Measurements from ENCODE around the gene DEPDC1.
"Not testable (repeated sequence)": the region's sequence is repeated elsewhere in the genome, so short reads cannot be mapped to it uniquely, and the experiment has no call there.

Gene DEPDC1

GRCh38 chr1:68495532-68495931 lies 1.4 kb downstream of the DEPDC1 start:
- TF ChIP-seq, protein P1, sequence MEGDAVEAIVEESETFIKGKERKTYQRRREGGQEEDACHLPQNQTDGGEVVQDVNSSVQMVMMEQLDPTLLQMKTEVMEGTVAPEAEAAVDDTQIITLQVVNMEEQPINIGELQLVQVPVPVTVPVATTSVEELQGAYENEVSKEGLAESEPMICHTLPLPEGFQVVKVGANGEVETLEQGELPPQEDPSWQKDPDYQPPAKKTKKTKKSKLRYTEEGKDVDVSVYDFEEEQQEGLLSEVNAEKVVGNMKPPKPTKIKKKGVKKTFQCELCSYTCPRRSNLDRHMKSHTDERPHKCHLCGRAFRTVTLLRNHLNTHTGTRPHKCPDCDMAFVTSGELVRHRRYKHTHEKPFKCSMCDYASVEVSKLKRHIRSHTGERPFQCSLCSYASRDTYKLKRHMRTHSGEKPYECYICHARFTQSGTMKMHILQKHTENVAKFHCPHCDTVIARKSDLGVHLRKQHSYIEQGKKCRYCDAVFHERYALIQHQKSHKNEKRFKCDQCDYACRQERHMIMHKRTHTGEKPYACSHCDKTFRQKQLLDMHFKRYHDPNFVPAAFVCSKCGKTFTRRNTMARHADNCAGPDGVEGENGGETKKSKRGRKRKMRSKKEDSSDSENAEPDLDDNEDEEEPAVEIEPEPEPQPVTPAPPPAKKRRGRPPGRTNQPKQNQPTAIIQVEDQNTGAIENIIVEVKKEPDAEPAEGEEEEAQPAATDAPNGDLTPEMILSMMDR (conservative IDR thresholded peaks at IDR 0.05; ENCODE audit: low read depth, low read length) = no peak
- no peak for DNase-seq (ENCODE audit: low read depth)
- no peak overlapping the region for H3K4me3 ChIP-seq (ENCODE audit: low read depth, low read length)

- DNase-seq (ENCODE audit: low read depth) = no peak
- no peak overlapping the region for H3K4me3 ChIP-seq (ENCODE audit: low read depth, low read length)
- TF ChIP-seq, protein P1 (conservative IDR thresholded peaks at IDR 0.05; ENCODE audit: low read depth, low read length) = no peak
Observed at GRCh38 chr1:68493193-68493592, 3.7 kb downstream of the DEPDC1 start.

GRCh38 chr1:68492255-68492654 lies 4.6 kb downstream of the DEPDC1 start:
- not testable (repeated sequence) for DNase-seq (ENCODE audit: low read depth)

DNA sequence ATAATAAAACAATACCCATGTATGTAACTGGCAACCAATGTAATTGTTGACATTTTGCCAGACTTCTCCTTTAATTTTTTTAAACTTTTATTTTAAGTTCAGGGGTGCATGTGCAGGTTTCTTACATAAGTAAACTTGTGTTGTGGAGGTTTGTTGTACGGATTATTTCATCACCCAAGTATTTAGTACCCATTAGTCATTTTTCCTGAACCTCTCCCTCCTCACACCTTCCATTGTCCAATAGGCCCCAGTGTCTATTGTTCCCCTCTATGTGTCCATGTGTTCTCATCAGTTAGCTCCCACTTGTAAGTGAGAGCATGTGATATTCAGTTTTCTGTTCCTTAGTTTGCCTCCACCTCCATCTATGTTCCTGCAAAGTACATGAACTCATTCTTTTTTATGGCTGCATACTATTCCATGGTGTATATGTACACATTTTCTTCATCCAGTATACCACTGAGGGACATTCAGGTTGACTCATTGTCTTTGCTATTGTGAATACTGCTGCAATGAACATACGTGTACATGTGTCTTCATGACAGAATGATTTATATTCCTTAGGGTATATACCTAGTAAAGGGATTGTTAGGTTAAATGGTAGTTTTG lies 6.7 kb downstream of the DEPDC1 start:
- TF ChIP-seq, protein P1 (conservative IDR thresholded peaks at IDR 0.05; ENCODE audit: low read depth, low read length) = no peak
- DNase-seq (ENCODE audit: low read depth) = no peak
- H3K4me3 ChIP-seq (ENCODE audit: low read depth, low read length) = no peak overlapping the region

More at GRCh38 chr1:68492255-68492654, 4.6 kb downstream of the DEPDC1 start:
- not testable (repeated sequence) for H3K4me3 ChIP-seq (ENCODE audit: low read depth, low read length)

DNA sequence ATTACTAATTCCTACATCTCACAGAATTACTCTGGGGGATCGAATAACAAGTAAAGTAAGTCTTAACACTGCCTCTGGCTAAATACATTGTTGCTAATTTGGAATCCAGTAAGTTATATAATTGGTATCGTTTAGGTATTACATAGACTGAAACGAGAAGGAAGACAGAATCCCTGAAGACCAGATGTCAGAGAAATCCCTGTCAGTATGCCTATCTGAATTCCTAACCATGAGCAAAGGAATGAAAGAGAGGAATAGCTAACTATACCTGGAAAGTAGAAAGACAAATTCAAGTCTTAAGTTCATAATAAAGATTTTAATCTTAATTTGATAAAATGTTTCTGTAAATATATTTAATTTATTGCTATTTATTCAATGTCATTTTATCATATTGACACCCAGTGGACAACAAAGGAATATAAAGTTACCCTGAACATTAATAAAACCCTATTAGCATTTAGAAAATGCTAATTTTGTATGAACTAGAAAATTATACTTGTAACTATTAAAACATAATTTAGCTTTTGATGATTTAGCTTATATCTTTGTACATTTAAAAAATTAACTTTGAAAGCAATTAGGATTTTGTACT lies 11.4 kb downstream of the DEPDC1 start:
- DNase-seq (ENCODE audit: low read depth) = no peak
- H3K4me3 ChIP-seq (ENCODE audit: low read depth, low read length) = no peak overlapping the region
- TF ChIP-seq, protein P1 (conservative IDR thresholded peaks at IDR 0.05; ENCODE audit: low read depth, low read length) = peak; percentile 10

- no peak overlapping the region for H3K4me3 ChIP-seq (ENCODE audit: low read depth, low read length)
- DNase-seq (ENCODE audit: low read depth) = no peak
- TF ChIP-seq, protein P1 (conservative IDR thresholded peaks at IDR 0.05; ENCODE audit: low read depth, low read length) = no peak
Observed at GRCh38 chr1:68484618-68485017, 12.3 kb downstream of the DEPDC1 start.

DNA sequence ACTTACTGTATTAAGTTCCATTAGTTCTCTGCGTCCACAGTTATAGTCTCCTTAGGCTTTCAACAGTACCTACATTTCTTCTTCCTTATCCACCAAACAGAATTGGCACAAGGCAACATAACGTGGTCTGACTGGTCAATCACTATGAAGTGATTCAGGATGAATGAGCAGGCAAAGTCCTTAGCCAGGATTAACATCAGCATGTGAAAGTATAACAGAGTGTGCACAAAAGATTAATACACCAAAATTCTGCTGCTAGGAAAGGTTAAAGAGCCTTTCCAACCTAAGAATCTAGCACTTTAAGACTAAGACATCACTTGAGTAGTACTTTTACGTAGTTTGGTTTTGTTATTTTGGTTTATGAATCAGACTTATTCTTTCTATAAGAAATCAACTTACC lies 15.8 kb downstream of the DEPDC1 start:
- DNase-seq (ENCODE audit: low read depth) = no peak
- no peak overlapping the region for H3K4me3 ChIP-seq (ENCODE audit: low read depth, low read length)
- TF ChIP-seq, protein P1 (conservative IDR thresholded peaks at IDR 0.05; ENCODE audit: low read depth, low read length) = no peak
